ENCODE results near the gene TCF7L2. TPM values are rescaled to one million over a fixed set of nuclear protein-coding genes. Genes with fewer than 3 reads are reported as not detected.
A peak's percentile ranks its signal among the peaks of the same experiment; 100 is the strongest.
"Not testable (repeated sequence)": the region's sequence is repeated elsewhere in the genome, so short reads cannot be mapped to it uniquely, and the experiment has no call there.

TCF7L2 gene
- total RNA-seq, 1 donor from 2014 or later: 10.8 TPM

GRCh38 chr10:113099431-113100183 is 149.6 kb downstream of the TCF7L2 start:
- peak; percentile 67 for ATAC-seq

- ATAC-seq: no peak
Measured at GRCh38 chr10:113100281-113100680, 150.2 kb downstream of the TCF7L2 start.

DNA sequence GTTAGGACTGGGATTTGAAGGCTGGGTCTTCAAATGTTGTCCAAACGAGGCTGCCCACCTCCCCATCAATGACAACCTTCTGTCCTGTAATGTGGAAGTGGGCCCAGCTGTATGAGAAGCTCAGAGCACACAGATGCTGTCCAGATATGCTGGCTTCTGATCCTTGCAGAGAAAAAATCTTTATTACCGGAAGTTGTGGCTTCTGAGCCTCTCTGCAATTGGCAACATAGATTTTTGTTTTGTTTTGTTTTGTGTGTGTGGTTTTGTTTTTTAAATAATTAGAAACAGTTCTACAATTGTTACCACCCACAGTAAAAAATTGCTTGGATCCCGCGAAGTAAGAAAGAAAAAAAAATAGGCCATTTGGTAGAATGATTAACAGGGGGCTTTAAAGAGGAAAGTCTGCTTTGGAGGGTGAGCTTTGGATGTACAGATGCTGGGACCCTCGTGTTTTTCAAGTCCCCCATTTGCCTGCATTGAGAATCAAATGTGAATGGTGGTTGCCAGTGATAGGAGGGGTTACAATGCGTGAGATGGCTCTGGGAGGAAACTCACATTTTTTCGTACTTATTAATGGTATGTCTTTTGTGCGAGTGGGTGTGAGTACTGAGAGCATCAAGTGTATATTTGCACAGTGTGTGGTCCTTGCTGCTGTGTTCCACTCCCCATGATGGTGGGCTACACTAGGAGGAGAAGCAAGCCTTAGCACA is 153.2 kb downstream of the TCF7L2 start:
- no peak for ATAC-seq

DNA sequence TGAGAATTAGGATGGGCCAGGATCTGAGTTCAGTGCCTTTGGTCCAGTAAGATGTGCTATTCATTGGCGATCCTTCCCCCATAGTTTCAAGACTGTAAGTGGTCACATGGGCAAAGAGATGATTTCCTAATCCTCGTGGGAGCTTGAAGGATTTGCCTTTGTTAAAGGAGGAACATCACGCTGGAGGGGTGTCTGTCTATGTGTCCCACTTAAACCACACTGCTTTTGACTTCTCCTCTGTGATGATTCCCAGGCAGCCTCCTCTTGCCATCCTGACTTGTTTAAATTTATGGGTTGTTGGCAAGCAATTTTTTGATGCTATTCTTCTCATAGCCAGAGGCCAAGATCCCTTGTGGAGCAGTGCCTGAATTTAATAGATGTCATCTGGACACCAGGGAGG is 154.0 kb downstream of the TCF7L2 start:
- ATAC-seq: no peak

DNA sequence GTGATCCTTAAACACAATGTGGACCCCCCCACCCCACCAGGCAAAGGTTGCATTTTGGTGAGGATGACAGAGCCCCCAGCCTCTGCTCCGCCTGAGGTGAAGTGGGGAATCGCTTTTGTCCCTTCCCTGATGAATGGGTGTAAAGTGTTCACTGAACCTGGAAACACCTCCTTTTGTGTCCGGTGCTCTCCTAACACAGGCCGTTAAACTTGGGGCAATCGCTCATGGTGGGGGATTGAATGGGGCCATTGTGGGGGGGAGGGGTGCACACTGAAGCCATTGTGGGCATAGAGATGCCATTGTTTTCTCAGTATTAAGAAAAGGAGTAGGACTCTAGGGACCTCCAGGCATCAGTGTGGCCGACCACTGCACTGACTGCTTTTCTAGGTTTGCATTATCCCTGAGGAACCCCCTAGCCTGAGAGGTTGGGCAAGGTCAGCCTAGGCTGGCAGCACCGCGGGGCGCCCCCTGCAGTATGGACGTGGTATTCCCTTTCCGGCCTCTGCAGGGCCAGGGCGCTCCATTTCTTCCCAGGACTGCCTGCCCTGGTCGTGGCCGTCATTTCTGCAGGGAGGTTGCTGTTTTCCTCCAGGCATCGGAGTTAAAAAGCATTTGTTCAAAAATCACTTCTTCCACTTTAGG is 158.3 kb downstream of the TCF7L2 start:
- no peak for ATAC-seq

- no peak for ATAC-seq
Measured at GRCh38 chr10:113108948-113109347, 158.9 kb downstream of the TCF7L2 start.

DNA sequence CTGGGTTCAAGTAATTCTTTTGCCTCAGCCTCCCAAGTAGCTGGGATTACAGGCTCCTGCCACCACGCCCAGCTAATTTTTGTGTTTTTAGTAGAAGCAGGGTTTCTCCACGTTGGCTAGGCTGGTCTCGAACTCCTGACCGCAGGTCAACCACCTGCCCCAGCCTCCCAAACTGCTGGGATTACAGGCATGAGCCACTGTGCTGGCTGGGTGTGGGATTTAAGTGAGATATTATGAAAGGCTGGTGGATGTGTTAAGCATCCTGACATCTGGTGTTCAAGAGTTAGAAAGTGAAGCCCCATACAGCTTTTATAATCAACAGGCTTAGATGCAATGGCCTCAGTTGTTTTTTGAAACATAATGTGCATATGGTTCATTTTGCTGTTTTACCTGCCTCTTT is 159.4 kb downstream of the TCF7L2 start:
- not testable (repeated sequence) for ATAC-seq

DNA sequence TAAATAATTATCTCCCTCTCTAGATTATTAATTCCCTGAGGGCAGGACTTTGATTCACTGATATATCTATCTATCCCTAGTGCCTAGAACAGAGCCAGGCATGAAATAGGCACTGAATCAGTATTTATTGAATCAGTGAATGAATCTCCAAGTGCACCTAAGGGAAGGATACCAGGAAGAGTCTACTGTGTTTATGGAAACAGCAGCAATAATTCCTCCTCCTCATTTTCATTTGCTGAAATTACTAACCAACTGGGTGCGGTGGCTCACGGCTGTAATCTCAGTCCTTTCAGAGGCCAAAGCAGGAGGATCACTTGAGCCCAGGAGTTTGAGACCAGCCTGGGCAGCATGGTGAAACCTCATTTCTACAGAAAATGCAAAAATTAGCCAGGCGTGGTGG is 161.2 kb downstream of the TCF7L2 start:
- no peak for ATAC-seq

DNA sequence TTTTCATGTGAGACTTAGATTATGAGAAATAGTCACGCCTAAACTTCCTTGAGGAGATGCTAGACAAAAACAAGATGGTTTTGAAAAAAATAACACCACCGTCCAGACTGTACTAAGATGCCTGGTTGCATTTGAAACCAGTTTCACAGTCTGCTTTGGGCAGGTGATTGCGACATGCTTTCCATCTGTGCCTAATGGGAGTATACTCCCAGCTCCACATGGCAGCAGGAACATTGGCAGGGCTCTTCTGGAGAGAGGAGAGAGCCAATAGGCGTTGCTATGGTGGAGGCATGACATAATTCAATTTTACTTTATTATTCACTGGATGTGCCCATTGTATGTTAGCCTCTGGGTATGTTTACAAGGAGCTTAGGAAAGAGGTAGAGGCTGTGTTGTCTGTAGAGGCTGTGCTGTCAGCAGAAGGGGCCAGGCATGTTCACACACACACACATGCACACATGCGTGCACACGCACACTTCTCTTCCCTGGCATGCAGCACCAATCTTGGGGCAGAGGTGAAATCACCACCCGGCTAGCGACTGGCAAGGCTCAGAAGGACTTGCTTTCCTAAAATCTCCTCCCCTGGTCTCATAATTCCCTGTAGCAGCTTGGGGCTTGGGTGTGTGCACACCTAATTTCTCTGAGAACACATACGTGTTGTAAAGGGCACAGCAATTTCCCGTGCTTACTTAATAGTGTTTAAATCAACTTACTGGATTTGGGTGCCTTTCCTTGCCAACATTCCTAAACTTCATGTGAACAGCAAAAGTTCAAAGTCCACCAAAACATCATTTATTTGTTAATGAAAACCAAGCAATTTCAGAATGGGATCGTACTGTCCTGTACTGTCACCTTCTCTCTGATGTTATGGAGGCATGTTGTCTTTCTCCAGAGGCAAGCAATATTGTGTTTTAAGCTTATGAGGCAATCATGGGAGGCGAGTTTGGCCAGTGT is 162.1 kb downstream of the TCF7L2 start:
- ATAC-seq: peak; percentile 98

GRCh38 chr10:113113241-113113640 is 163.2 kb downstream of the TCF7L2 start:
- ATAC-seq: no peak

DNA sequence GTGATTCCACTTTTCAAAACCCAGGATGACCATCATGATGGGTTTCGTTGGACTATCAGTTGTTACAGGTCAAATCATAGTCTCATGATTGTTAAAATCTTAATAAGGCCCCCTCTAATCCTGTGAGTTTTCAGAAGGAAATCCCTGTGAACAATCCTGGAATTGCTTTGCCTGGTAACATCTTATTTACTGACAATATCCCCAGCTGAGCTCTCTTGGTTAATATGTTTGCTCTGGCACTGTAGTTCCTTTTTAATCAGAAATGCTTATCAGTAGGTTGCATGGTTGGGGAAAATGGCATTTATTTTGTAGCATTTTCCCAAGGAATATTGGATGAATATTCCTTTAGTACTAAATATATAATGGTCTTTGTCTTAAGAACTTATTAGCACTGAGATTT is 163.9 kb downstream of the TCF7L2 start:
- no peak for ATAC-seq

DNA sequence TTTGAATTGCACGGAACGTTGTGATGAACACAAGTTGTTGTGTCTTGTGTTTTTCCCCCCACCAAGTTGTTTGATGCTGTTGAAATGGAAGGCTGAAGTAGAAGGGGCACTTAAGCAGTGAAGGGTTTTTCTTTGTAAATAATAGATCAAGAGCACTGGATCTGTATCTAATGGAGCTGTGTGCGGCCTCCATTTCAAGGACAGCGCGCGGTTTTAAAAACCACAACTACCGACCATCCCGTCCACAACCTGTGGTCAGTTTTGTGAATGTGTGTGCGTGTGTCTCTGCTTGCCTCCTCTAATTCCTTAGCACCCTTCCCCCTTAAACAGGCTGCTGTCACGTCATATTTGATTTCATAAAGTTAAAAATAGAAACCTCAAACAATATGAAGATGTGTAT is 165.5 kb downstream of the TCF7L2 start:
- ATAC-seq: no peak

- ATAC-seq: no peak
Measured at GRCh38 chr10:113118882-113119281, 168.8 kb downstream of the TCF7L2 start.

GRCh38 chr10:113119801-113120200 is 169.8 kb downstream of the TCF7L2 start:
- ATAC-seq: no peak

DNA sequence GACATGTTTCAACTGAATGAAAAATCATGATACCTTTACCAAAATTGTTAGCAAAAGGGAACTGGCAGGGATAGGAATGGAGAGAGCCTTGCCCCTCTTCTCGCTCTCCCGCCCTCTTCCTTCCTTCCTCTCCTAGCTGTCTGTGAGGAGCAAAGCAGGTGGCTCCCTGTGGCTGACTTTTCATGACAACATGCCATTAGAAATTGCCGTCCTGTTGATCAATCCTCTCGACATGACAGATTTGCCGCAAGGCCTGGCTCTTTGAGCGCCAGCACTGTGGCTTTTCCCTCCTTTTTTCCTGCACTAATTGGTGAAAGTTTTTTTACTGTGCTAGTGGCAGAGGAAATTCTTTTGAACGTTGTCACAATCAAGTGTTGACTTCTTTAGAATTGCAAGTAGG is 171.1 kb downstream of the TCF7L2 start:
- no peak for ATAC-seq

DNA sequence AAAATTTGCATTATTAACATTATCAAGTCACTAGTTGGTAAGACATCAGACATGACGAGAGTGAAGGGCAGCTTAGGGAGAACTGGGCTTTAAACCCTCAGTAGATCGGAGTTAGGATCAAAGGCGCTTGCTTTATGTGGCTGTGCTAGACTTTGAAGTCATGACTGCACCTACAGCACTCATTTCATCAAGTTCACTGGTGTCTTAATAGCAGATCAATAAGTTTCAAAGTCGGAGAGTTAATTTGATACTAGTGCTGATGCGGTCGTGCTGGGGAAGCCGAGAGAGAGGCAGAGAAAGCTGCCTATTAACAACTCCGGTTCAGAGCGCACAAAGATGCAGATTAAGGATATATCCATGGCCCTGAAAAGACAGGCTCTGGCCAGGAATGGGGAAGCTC is 172.9 kb downstream of the TCF7L2 start:
- no peak for ATAC-seq

DNA sequence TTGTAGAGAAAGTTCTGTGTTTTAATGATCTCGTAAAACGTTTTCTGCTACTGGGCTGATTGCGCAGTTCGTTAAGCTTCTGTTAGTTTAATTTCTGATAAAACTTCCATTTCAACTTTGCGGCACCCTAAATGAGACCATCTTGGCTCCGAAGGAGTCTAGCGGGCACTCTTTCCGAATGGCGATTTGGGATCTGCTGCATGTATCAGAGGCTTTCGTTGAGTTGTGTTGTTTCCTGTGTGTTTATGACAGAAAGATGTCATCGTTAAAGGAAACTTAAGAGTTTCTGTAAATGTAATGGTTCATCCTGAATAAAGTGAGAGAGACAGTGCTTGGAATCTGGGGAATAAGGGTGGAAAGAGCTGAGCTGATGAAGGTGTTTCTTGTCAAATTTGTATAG is 174.7 kb downstream of the TCF7L2 start:
- no peak for ATAC-seq

GRCh38 chr10:113125612-113126011 is 175.6 kb downstream of the TCF7L2 start:
- ATAC-seq: no peak

- peak; percentile 99 for ATAC-seq
Measured at GRCh38 chr10:113126229-113127201, 176.5 kb downstream of the TCF7L2 start.

DNA sequence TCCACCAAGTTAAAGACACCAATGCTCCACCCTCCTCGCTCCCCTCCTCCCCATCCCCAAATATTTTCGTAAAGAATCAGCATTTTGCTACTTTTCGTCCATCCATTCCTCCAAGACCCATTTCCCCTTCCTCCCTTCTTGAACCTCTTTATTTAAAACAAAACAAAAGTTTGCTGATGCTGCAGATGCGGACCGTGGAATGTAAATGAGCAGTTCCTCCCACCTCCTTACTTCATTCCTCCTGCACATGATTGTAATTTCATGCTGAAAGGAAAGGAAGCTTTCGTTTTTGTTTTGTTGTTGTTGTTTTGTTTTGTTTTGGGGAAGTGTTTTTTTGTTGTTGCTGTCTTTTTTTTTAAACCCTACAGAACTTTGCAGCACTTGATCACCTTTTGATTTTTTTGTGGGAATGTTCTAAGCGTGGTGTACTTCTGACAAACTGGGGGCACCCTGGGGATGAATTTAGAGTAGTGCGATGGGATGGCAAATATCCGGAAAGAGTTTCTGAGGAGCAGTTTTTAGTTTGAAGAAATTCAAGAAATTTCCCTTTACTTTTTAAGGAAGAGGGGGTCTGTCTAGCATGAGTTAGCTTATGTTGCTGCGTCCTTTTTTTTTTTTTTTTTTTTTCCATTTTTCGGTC is 177.3 kb downstream of the TCF7L2 start:
- ATAC-seq: no peak

DNA sequence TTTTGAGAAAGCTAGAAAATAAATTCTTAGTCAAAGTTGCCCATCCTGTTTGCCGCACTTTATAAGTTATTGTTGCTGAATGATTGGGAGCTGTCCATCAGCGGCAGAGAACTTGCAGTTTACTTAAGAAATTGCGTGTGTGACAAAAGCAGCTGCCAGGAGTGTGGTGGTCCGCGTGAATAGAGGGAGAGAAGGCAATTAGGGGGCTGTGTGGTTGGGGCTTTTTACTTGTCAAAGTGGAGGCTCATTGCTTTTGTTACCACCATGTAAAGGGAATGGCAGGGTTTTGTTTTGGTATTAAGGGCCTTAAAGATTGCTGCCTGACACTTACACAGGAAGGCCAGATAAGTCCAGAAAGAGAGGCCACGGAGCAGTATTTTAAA is 177.8 kb downstream of the TCF7L2 start:
- no peak for ATAC-seq
